ENCODE measurements around the gene DAPL1.

DNA sequence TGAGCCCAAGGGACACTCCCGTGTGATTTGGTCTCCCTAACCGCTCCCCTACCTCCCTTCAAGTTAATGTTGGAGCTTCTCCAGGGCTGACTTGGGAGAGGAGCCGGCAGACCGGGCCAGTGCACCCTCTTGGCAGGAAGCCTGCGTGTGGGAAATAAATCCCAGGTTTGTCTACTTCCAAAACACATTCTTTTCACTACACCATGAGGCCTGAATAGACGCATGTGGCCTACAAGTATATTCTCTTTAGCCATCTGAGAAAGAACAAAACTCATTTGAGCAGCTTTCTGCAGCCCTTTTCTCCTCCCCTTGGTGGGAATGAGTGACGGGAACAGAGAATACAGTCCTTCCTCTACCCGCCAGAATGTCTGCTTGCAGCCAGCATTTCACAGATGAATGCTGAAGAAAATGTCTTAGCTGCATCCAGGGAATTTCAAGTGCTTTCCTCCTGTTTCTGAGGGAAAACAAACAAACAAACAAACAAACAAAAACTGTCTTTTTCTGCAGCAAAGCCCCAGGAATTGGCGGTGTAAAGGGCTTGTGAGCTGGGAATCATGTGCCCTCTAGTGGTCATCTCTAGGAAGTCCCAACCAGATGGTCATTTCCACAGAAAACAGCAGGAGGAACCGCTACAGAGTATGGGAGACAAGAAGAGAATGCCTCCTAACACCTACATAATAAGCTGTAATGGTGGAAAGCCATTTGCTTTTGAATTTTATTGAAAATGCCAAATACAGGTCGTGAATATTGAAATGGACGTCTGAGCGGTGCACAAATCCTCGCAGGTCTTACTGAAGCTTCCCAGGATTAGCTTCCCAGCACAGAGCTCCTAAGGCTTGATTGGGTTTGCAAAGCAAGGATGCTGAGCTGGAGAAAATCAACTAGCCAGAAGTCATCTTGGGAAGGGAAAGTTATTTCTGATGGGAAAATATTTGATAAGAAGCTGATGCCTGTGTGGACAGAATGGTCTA, 41.2 kb upstream of the DAPL1 start:
- TF ChIP-seq, protein P1, sequence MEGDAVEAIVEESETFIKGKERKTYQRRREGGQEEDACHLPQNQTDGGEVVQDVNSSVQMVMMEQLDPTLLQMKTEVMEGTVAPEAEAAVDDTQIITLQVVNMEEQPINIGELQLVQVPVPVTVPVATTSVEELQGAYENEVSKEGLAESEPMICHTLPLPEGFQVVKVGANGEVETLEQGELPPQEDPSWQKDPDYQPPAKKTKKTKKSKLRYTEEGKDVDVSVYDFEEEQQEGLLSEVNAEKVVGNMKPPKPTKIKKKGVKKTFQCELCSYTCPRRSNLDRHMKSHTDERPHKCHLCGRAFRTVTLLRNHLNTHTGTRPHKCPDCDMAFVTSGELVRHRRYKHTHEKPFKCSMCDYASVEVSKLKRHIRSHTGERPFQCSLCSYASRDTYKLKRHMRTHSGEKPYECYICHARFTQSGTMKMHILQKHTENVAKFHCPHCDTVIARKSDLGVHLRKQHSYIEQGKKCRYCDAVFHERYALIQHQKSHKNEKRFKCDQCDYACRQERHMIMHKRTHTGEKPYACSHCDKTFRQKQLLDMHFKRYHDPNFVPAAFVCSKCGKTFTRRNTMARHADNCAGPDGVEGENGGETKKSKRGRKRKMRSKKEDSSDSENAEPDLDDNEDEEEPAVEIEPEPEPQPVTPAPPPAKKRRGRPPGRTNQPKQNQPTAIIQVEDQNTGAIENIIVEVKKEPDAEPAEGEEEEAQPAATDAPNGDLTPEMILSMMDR (IDR thresholded peaks at IDR 0.05) = peak; percentile 78 to 86 (median 84)
- TF ChIP-seq POLR2A (IDR thresholded peaks at IDR 0.05) (no peak), EP300 (IDR thresholded peaks at IDR 0.05) (no peak)
